Neural progenitor cell (in vitro differentiated cells): ENCODE results near the gene RALGDS.
A peak's percentile ranks its signal among the peaks of the same experiment; 100 is the strongest.

Experiments used
- CTCF ChIP-seq: fragments of 200-600 bp; sonication (generic); IDR thresholded peaks from 2 replicates; pipeline ENCODE4 v1.5.1; 2017; ENCODE audit warnings: antibody characterized with exemption, mild to moderate bottlenecking
- EZH2 ChIP-seq: fragments of 200-600 bp; sonication (generic); IDR thresholded peaks from 2 replicates; pipeline ENCODE4 v1.6.1; 2017; ENCODE audit warnings: antibody characterized with exemption, mild to moderate bottlenecking, moderate library complexity
- EZH2phosphoT487 ChIP-seq: fragments of 200-600 bp; sonication (generic); IDR thresholded peaks from 2 replicates; pipeline ENCODE4 v1.6.1; 2017; ENCODE audit warnings: antibody characterized with exemption

- TF ChIP-seq CTCF (peak; percentile 95), EZH2 (no peak), EZH2phosphoT487 (no peak)
Measured at GRCh38 chr9:133103183-133103986, 17.7 kb downstream of the RALGDS start.
